ENCODE results near the gene LIMA1.

LIMA1 gene

GRCh38 chr12:50212071-50212467 is 71.3 kb downstream of the LIMA1 start:
- no peak for DNase-seq (ENCODE audit: extremely low read depth, low read depth)
- no peak for TF ChIP-seq CTCF (IDR thresholded peaks at IDR 0.05; ENCODE audit: low read depth, low read length)

- TF ChIP-seq CTCF (IDR thresholded peaks at IDR 0.05; ENCODE audit: low read depth, low read length) = no peak
- no peak for DNase-seq (ENCODE audit: extremely low read depth, low read depth)
Observed at GRCh38 chr12:50211392-50212070, 71.8 kb downstream of the LIMA1 start.

GRCh38 chr12:50207424-50207823 is 75.9 kb downstream of the LIMA1 start:
- DNase-seq (ENCODE audit: extremely low read depth, low read depth) = no peak
- TF ChIP-seq CTCF (IDR thresholded peaks at IDR 0.05; ENCODE audit: low read depth, low read length) = no peak

- DNase-seq (ENCODE audit: extremely low read depth, low read depth) = no peak
- TF ChIP-seq CTCF (IDR thresholded peaks at IDR 0.05; ENCODE audit: low read depth, low read length) = no peak
Observed at GRCh38 chr12:50205648-50206047, 77.7 kb downstream of the LIMA1 start.

- no peak for DNase-seq (ENCODE audit: extremely low read depth, low read depth)
- no peak for TF ChIP-seq CTCF (IDR thresholded peaks at IDR 0.05; ENCODE audit: low read depth, low read length)
Observed at GRCh38 chr12:50203691-50204090, 79.6 kb downstream of the LIMA1 start.

GRCh38 chr12:50201987-50202521 is 81.3 kb downstream of the LIMA1 start:
- no peak for DNase-seq (ENCODE audit: extremely low read depth, low read depth)
- TF ChIP-seq CTCF (IDR thresholded peaks at IDR 0.05; ENCODE audit: low read depth, low read length) = no peak

- no peak for DNase-seq (ENCODE audit: extremely low read depth, low read depth)
- no peak for TF ChIP-seq CTCF (IDR thresholded peaks at IDR 0.05; ENCODE audit: low read depth, low read length)
Observed at GRCh38 chr12:50200552-50201273, 82.6 kb downstream of the LIMA1 start.
